Endothelial cell of umbilical vein (primary cell): Measurements from ENCODE around the gene PRKAG2. TPM values are rescaled to one million over a fixed set of nuclear protein-coding genes. Genes with fewer than 3 reads are reported as not detected.

Experiments
- BruUV-seq: library from RNA; stranded (reverse); fragments of 400-500 nt; replicated peaks from 2 replicates; lab custom pipeline; 2021; lab: Mats Ljungman, UMichigan
- CTCF ChIA-PET: fragments of 300-600, 350-600 bp; sonication (Branson Sonifier 250); formaldehyde crosslinking; loops from one replicate; lab custom pipeline; 2021; ENCODE audit warnings: antibody characterized with exemption, inconsistent platforms; lab: Charles Lee
- POLR2A ChIA-PET: fragments of 300-600, 350-600 bp; sonication (Branson Sonifier 250); formaldehyde crosslinking; loops from one replicate; lab custom pipeline; 2021; ENCODE audit warnings: antibody characterized with exemption, inconsistent platforms; lab: Charles Lee
- DNase-seq: peaks from one replicate; pipeline ENCODE4 v3.0.0-alpha.2; 2011; ENCODE audit warnings: low read depth, low spot score
- FAIRE-seq: peaks from 2 replicates; lab custom pipeline; 2011; peaks lifted over from hg19 to GRCh38; lab: Jason Lieb, UNC
- H2AFZ ChIP-seq: 2 replicates; pipeline ENCODE4 v1.6.0; 2012; ENCODE audit warnings: low read depth, low read length, control low read depth, inconsistent platforms
- H3K27ac ChIP-seq: 2 replicates; pipeline ENCODE4 v1.5.1; 2011; ENCODE audit warnings: low read depth, mild to moderate bottlenecking, control low read depth, low read length, moderate library complexity; ENCODE audit not compliant: insufficient read depth
- H3K27me3 ChIP-seq, 2 experiments: 2 replicates each; pipeline versions ENCODE4 v1.6.0 to v1.6.1; 2011; ENCODE audit warnings: low read length in 2 of 2, mixed read lengths in 1 of 2; ENCODE audit not compliant: control insufficient read depth in 2 of 2, insufficient read depth in 2 of 2
- H3K36me3 ChIP-seq, 2 experiments: 2 replicates in 1 of 2; 3 replicates in 1 of 2; pipeline ENCODE4 v1.5.1; 2011; ENCODE audit warnings: low read length in 2 of 2, mild to moderate bottlenecking in 1 of 2, moderate library complexity in 1 of 2; ENCODE audit not compliant: control insufficient read depth in 2 of 2, insufficient read depth in 2 of 2; ENCODE audit errors: extremely low read depth in 1 of 2
- H3K4me1 ChIP-seq: 3 replicates; pipeline ENCODE4 v1.5.1; 2011; ENCODE audit warnings: mild to moderate bottlenecking, low read length; ENCODE audit not compliant: control insufficient read depth, insufficient read depth; ENCODE audit errors: extremely low read depth
- H3K4me2 ChIP-seq: 2 replicates; pipeline ENCODE4 v1.6.1; 2011; ENCODE audit warnings: low read length, control low read depth, mixed read lengths; ENCODE audit not compliant: insufficient read depth
- H3K4me3 ChIP-seq, 3 experiments: fragments of 200-600 bp in 1 of 3; sonication (generic), shearing (Covaris generic) in 1 of 3; replicated peaks in 1 of 3; 2 replicates each; pipeline ENCODE4 v1.5.1; 2011 to 2016; ENCODE audit warnings: control low read depth in 3 of 3, low read length in 3 of 3, mild to moderate bottlenecking in 2 of 3, inconsistent platforms in 1 of 3, low read depth in 1 of 3, moderate library complexity in 1 of 3; ENCODE audit not compliant: insufficient read depth in 1 of 3
- H3K79me2 ChIP-seq: 2 replicates; pipeline ENCODE4 v1.6.0; 2012; ENCODE audit warnings: low read length, inconsistent platforms; ENCODE audit not compliant: control insufficient read depth, insufficient read depth
- H3K9ac ChIP-seq: replicated peaks from 2 replicates; pipeline ENCODE3; 2011; ENCODE audit warnings: low read length, control low read depth; ENCODE audit not compliant: insufficient read depth; ENCODE audit errors: extremely low read depth
- H3K9me1 ChIP-seq: replicated peaks from 3 replicates; pipeline ENCODE4 v1.6.0; 2011; ENCODE audit warnings: mild to moderate bottlenecking, low read length; ENCODE audit not compliant: control insufficient read depth, insufficient read depth; ENCODE audit errors: extremely low read depth
- H3K9me3 ChIP-seq: replicated peaks from 2 replicates; pipeline ENCODE4 v1.5.1; 2012; ENCODE audit warnings: low read length, inconsistent platforms; ENCODE audit not compliant: control insufficient read depth, insufficient read depth
- H4K20me1 ChIP-seq: replicated peaks from 2 replicates; pipeline ENCODE3; 2011; ENCODE audit warnings: mild to moderate bottlenecking, low read length; ENCODE audit not compliant: control insufficient read depth, insufficient read depth; ENCODE audit errors: extremely low read depth
- CTCF ChIP-seq, 2 donors: IDR thresholded peaks; 1 replicate in 1 of 2; 2 replicates in 1 of 2; pipeline ENCODE4 v1.5.1; 2011; ENCODE audit warnings: low read length in 2 of 2, mild to moderate bottlenecking in 2 of 2, moderate library complexity in 2 of 2, control low read depth in 1 of 2, inconsistent platforms in 1 of 2, low read depth in 1 of 2; ENCODE audit not compliant: insufficient read depth in 1 of 2; ENCODE audit errors: extremely low read depth in 1 of 2
- EZH2 ChIP-seq: IDR thresholded peaks from 2 replicates; pipeline ENCODE4 v1.6.1; 2012; ENCODE audit warnings: borderline replicate concordance, low read depth, mild to moderate bottlenecking, moderate library complexity, low read length, inconsistent platforms; ENCODE audit not compliant: severe bottlenecking
- FOS ChIP-seq: IDR thresholded peaks from 2 replicates; pipeline ENCODE4 v1.6.1; 2011; ENCODE audit warnings: mild to moderate bottlenecking, low read length, moderate library complexity, borderline replicate concordance; ENCODE audit not compliant: insufficient read depth
- GATA2 ChIP-seq: IDR thresholded peaks from 2 replicates; pipeline ENCODE4 v1.7.0; 2011; ENCODE audit warnings: low read depth, mild to moderate bottlenecking, moderate library complexity, mixed read lengths, low read length; ENCODE audit not compliant: insufficient read length, insufficient read depth
- JUN ChIP-seq: IDR thresholded peaks from 2 replicates; pipeline ENCODE4 v1.6.1; 2011; ENCODE audit warnings: borderline replicate concordance, low read depth; ENCODE audit not compliant: insufficient read length, insufficient read depth
- MAX ChIP-seq: IDR thresholded peaks from 2 replicates; pipeline ENCODE4 v1.6.1; 2011; ENCODE audit not compliant: insufficient read depth, insufficient read length
- MYC ChIP-seq: IDR thresholded peaks from one replicate; pipeline ENCODE4 v1.6.1; 2011; ENCODE audit warnings: mild to moderate bottlenecking, low read depth, low read length
- POLR2A ChIP-seq: IDR thresholded peaks from 2 replicates; pipeline ENCODE4 v1.6.1; 2012; ENCODE audit warnings: low read depth, mild to moderate bottlenecking, control low read depth, low read length
- dilution Hi-C: fragments of 300-500 bp; cut with MboI; formaldehyde crosslinking; loops from one replicate; pipeline ENCODE4 v1.15.0; 2019; ENCODE audit warnings: low sequenced_read_pairs; ENCODE audit not compliant: extremely low pct_ligation_motif_present
- intact Hi-C: fragments of 100-400 bp; cut with micrococcal nuclease; formaldehyde crosslinking; loops from one replicate; pipeline ENCODE4 v1.10.0; 2022
- polyA plus RNA-seq, 4 experiments: library from polyadenylated mRNA; depleted of rRNA in 3 of 4; stranded (reverse) in 3 of 4; unstranded in 1 of 4; fragments of >200 nt; gene quantifications; 2 replicates each; pipeline versions ENCODE4 v1.2.1 to v1.2.3, GENCODE V29; 2011 to 2012; ENCODE audit warnings: missing spikeins in 1 of 4
- total RNA-seq: library from RNA; stranded (reverse); gene quantifications from 2 replicates; pipeline ENCODE4 v1.2.3, GENCODE V29; 2021

The PRKAG2 gene
- total and polyA plus RNA-seq, 2 donors (not counting 3 experiments of a cell fraction or from before 2014, with no cell fraction given) = 19.3 to 51.5 TPM

GRCh38 chr7:151869455-151869854, 7.5 kb downstream of the PRKAG2 start:
- Histone ChIP-seq H3K9ac (no peak overlapping the region), H2AFZ (no peak overlapping the region), H3K27me3 (peaks cover 0 to 1% of the 10 kb centered on the region in 2 experiments), H3K4me3 (no peak overlapping the region), H3K4me1 (no peaks in the 10 kb centered on the region), H3K36me3 (no peaks in the 10 kb centered on the region), H3K27ac (no peak overlapping the region), H4K20me1 (no peaks in the 10 kb centered on the region), H3K4me2 (no peak overlapping the region), H3K79me2 (no peaks in the 10 kb centered on the region), H3K9me3 (no peaks in the 10 kb centered on the region), H3K9me1 (no peaks in the 10 kb centered on the region)
- TF ChIP-seq JUN = no peak
- no peak for TF ChIP-seq GATA2
- no peak for TF ChIP-seq POLR2A
- no peak for TF ChIP-seq CTCF (IDR thresholded peaks at IDR 0.05; ENCODE audit: extremely low read depth in 1 of 2, insufficient read depth in 1 of 2, low read depth in 1 of 2, low read length in 2 of 2)
- TF ChIP-seq MYC = no peak
- no peak for TF ChIP-seq FOS
- no peak for TF ChIP-seq EZH2
- TF ChIP-seq MAX = no peak
- DNase-seq (no peak), FAIRE-seq (no peak)
- dilution Hi-C loops (no loop called here), intact Hi-C loops (no loop called here)
- no TSS peak for BruUV-seq
- CTCF ChIA-PET = interaction anchor here (1.5 kb wide), 1 partner anchor 9 kb away, joined by 5 read pairs; no protein-coding TSS in a partner anchor
- POLR2A ChIA-PET = no interaction called here
